GM18909 (cell line): ENCODE results near the gene JARID2.

ENCODE experiments used
- ATAC-seq: cut with Tn5 transposase; IDR thresholded peaks from one replicate; pipeline ENCODE4 v1.9.1; 2021; ENCODE audit warnings: mild to moderate bottlenecking; ENCODE audit not compliant: unreplicated experiment, poor library complexity

The JARID2 gene

DNA sequence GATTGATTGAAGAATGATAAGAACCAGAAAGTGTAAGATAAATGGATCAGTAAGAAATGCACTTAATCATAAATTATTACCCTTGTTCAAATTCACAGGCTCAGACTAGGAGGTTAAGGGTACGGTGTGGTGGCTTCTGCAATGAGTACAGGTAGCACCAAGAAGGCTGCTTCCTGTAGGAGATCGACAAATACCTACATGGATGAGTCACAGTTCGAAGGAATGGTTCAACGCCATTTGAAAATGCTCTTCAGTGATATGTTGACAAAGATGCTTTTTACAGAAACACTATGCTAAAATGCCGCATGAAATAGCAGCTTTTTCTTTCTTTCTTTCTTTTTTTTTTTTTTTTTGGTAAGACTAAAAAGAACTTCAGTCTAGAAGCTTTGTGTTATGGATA lies 300.7 kb downstream of the JARID2 start:
- ATAC-seq, result no peak

DNA sequence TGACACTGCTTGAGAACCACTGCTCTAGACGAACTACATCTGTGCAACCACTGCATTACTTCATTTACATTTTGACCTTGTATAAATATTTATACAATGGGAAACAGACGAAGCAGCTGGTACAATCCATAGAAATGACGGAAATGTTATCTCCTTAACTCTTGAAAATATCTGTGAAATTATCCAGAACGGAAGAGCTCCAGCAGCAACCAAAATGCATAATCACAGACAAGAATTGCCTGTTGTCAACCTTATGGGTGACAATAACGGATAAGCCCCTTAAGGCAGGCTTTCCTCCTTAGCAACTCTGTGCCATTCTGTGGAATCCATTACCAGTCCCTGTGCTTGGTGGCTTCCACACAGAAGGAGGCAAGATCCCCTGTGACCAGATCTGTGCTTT lies 301.5 kb downstream of the JARID2 start:
- ATAC-seq, result no peak

DNA sequence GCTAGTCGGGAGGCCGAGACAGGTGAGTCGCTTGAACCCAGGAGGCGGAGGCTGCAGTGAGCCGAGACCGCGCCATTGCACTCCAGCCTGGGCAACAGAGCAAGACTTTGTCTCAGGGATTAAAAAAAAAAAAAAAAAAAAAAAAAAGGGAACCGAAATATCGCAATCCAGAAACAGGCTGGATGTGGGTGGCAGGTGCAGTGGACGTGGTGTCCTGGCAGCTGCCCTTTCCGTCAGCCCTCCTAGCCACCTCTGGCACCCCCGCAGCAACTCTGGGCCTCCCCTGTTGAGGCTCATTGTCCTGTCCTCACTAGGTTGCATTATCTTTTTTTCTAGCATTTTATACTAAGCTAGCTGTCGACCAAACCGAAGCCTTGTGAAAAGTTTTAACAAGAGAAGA lies 303.5 kb downstream of the JARID2 start:
- ATAC-seq, result no peak

DNA sequence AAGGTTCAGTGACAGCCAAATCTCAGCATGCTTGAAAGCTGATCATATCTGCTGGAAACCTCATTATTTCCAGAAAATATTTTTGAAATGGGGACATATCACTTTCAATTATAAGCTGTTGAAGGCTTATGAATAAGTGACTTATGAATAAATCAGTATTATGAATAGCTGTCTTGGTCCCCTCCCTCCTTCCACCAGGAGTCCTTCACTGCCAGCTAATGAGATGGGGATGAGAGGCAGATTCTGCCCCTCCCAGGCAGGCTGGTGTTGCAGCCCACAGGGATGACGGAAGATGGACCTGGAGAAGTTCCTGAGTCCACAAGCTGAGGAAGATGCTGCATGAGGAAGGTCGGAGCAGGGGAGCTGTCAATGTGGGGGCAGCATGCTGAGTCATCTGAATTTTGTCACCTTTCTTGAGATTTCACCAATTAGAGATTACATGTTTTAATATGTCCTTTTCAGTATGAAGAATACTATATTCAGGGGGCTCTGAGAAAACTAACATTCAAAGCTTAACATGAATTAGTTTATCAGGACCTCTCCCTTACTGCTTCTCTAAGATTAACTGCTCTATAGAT lies 304.8 kb downstream of the JARID2 start:
- no peak for ATAC-seq

DNA sequence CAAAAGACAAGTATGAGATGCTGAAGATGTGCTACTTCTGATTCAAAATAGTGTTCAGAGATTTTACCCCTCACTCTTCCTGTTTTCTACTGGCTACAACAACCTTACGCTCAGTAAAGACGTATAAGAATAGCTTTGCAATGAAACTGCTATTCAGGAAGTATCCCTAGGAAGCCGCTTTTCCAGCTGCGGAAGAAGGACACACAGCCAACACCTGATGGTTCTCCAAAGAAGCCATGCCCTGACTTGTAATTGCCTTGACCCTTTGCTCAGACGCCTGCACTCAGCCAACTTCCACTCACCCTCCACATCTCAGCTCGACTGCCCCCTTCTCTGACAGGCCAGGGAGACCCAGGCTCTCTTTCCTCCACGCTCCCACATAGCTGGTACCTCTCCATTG lies 305.4 kb downstream of the JARID2 start:
- no peak for ATAC-seq

DNA sequence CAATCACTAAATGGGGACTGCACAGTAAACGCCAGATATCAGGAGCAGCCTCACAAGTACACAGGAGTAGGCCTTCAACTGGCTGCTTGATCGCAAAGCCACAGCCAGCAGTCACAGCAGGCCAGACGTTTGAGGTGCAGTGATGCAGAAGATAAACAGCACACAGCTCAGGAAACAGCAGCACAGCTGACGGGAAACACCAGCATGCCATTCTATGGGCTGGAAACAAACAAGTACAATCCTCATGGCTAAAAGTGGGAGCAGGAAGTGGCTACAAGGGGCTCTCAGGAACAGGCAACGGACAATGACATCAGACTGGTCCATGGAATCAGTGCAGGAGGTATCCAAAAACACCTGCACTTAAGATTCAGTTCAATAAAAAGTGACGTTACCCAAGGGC lies 305.9 kb downstream of the JARID2 start:
- ATAC-seq, result no peak

DNA sequence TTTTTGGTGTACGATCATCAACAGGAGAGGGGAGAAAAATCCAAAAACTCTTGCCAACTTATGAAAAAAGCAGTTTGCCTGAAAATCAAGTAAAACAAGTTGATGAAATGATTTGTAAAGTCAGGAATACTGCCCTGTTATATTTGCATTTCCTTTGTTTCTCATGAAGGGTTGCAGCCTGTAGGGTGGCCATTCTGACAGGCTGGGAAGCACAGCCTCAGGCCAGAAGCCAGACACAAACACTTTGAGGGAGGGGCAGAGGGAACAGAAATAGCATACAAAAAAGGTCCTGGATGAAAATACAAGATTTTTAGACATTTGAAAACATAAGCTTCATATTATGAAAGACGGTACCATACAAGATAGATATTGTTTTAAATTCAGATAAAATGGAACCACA lies 307.2 kb downstream of the JARID2 start:
- no peak for ATAC-seq

DNA sequence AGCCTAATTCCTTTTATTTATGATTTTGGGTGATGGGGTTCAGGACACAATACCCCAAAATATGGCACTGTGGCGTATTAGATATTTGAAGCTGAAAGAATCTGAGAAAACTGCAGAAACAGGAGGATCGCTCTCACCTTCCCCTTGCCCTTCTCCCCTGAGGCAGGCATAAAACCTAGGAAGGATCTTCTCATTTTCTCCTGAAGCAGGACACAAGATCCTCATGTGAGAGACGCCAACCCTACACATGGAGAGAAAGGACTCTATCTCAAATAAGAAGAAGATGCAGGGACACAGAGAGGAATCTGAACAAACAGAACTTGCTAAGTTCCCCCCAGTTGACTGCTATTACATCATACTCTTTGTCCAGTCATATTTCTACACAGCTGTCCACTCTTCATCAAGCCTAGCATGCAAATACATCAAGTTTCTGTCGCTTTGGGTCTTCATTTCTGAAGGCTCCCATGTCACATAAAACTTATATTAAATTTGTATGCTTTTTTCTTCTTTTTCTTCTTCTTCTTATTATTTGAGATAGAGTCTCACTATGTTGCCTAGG lies 307.9 kb downstream of the JARID2 start:
- no peak for ATAC-seq

DNA sequence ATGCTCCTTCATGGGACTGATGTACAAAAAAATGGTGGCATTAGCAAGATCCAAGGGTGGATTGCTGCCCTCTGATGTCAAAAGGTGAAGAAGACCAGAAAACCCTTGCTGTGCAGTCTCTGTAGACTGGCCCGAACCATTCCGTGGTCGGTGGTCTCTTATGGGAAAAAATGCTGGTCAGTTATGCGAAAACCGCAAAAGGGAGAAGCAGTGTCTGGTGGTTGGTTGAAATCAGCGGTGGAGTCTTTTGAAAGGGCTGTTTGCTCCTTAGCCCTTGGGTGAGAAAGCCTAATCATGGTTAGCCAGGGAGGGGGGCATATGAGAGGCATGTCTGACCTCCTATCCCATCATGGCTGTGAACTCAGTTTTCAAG lies 308.8 kb downstream of the JARID2 start:
- no peak for ATAC-seq

DNA sequence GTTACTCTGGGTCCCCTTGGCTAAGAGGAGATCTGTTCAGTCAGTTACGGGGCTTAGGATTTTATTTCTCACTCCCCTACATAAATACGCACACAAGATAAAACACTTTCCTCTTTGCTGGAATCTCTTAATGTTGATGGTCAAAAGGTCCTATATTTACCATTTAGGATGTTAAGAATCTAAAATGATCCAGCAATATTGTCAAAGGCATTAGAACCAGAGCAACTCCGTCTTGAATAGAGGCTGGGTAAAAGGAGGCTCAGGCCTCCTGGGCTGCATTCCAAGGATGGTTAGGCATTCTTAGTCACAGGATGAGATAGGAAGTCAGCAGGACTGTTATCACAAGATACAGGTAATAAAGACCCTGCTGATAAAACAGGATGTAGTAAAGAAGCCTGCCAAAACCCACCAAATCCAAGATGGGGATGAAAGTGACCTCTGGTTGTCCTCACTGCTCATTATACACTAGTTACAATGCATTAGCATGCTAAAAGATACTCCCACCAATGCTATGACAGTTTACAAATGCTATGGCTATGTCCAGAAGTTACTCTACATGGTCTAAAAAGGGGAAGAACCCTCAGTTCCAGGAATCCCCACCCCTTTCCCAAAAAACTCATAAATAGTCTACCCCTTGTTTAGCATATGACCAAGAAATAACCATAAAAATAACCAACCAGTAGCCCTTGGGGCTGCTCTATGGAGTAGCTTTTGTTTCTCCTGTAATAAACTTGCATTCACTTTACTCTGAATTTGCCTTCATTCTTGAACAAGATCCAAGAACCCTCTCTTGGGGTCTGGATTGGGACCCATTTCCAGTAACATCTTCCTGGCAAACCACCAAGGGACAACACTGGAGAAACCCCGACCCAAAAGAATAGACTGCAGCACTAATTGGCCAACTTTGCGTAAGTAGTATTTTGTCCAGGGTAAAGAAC lies 309.5 kb downstream of the JARID2 start:
- ATAC-seq, result no peak

DNA sequence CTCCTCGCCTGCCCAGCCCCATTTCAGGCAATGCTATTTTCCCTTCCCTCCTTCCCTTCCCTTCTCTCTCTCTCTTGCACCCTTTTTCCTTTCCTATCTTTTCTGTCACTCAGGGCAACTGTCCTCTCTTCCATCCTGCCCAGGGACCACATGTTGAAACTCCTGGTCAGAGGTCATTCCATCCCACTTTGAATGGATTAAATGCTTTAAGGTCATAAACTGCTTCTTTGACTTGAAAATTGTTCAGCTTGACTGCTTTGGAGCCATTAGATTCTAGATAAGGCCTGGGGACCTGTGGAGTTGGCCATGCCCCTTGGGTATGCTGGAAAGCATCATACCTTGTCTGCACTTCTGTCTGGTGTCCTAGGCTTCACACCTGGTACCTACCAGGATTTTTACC lies 310.8 kb downstream of the JARID2 start:
- no peak for ATAC-seq

DNA sequence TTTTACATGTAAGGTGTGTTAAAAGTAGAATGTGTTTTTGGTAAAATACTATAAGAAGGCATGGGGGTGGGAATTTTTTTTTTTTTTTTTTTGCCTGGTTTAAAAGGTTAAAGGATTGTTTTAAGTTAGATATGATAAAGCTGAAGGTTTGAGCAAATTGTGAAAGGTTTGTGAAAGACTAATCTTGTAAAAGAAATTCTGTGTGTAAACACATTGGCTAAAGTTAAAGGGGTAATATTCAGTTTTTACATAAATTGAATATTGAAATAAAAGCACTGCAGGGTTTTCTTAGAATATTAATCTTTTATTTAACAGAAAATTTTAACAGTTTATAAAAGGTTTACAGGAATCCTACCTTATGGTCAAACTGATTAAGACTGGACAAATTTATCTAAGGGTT lies 311.3 kb downstream of the JARID2 start:
- ATAC-seq, result no peak

DNA sequence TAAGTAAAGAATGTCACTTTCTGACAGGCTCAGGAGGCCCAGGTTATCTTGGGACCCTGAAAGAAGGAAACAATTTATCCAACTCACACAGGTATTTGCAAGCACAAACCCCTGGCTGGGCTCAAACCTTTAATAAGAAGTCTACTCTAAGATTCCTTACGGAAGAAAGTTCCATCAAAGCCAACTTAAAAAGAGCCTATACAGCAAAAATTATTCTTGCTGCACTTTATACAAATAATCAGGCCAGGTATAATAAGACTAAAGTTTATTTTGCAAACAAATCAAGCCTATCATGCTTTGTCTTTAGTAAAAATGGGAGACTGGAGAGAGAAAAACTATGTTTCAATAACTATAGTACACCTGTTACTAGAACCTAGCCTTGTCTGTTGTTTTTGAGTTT lies 314.8 kb downstream of the JARID2 start:
- ATAC-seq, result no peak

DNA sequence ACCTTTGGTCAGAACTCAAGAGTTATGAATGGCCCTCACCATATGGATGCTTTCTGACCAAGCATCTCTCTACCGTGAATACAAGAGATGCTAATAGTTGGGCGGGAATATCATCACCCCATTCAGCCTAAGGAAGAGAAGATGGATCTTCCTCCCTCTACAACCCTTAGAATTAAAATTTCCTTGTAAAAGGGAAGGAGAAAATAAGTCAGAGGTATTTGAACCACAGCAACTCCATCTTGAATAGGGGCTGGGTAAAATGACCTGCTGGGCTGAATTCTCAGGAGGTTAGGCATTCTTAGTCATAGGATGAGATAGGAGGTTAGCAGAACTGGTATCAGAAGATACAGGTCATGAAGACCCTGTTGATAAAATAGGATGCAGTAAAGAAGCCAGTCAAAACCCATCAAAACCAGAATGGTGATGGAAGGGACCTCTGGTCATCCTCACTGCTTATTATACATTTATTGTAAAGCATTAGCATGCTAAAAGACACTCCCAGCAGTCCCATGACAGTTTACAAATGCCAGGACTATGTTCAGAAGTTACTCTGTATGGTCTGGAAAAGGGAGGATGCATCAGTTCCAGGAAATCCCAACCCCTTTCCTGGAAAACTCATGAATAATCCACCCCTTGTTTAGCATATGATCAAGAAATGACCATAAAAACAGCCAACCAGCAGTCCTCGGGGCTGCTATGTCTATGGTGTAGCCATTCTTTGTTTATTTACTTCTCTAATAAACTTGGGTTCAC lies 315.8 kb downstream of the JARID2 start:
- ATAC-seq, result no peak

DNA sequence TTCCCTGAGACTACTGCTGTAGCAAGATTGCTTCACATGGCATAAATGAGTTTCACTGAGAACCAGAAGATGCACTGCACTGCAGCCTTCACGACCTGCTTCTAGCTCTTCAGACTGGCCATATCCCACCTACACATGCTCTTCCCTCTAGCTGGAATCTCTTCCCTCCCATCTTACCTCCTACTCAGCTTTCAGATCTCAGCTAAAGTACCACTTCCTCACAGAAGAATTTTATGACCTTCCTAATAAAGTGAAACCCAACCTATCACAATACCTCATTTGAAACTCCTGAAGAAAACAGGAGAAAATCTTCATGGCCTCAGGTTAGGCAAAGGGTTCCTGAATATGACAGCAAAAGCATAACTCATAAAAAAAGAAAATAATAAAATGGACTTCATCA lies 317.1 kb downstream of the JARID2 start:
- no peak for ATAC-seq

DNA sequence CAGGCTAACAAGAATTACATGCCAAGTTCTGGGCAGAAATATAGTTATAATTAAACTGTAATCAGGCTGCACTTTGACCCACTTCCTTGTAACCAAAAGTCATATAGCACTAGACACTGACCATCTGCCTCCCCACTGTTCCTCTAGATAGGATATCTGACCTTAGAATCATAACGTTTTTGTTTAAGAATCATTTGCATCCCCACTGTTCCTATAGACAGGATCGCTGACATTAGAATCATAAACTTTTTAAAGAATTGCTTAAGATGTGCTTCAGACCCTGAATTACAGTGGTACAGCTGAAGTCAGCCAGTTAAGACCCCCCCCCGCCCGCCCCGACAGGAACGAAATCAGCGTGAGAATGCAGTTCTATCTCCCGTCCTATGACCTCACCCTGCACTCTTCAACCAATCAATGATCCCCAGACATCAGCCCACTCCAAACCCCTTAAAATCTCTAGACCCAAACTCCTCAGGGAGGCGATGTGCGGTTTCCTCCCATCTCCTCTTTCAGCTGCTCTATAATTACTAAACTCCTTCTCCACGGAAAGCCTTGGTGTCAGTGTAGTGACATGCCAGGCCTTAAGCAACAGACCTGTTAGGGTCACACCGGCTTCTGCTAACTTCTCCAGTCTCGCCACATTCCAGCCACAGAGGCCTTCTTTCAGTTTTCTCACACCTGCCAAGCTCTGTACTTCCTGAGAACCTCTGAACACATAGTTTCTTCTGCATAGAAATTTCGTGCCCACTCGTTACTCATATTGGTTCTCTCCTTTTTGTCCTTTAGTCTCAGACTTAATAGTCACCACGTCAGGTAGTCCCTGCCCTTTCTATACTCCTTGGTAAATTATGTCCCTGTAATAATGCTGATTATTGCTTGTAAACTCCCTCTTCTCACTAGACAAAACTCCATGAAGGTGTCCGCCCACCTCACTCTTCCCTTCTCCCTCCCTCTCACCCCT lies 323.4 kb downstream of the JARID2 start:
- ATAC-seq, result no peak

DNA sequence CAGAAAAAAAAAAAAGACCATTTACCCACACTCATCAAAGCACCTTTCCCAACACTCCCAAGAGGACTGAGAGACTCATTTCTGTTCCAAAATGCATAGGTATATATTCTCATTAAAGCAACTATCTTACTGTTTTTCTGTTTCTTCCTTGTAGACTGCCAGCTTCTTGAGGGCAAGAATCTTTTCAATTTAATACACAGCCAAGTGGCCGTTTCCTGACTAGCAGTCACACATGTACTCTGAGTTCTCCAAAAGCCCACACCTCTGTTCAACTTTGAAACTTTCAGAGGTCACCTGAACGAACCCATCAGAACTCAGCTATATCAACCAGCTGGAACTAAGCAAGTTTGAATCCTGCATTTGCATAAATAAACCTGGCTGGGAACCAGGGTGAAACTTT lies 324.3 kb downstream of the JARID2 start:
- no peak for ATAC-seq
